ENCODE data around the gene YTHDF2. TPM values are rescaled to one million over a fixed set of nuclear protein-coding genes. Genes with fewer than 3 reads are reported as not detected.

Gene YTHDF2
- total and polyA plus RNA-seq, 9 of the 15 experiments (the other 6 are each of a cell fraction or from before 2014, with no cell fraction given): 41.0 to 111 (median 83.3) TPM

DNA sequence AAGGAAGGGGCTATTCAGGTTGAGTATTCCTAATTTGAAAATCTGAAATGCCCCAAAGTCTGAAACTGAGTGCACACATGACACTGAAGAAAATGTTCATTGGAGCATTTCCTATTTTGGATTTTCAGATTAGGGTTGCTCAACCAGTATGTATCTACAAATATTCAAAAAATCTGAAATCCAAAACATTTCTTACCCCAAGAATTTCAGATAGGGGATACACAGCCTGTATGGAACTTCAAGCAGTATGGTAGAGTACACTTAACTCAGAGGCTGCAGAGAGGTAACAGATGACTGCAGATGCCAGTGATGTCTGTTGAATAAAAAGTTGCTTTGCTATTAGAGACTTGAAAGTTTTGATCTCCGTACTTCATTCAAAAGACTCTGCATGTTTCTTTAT is 19.0 kb downstream of the YTHDF2 start:
- WGBS (ENCODE audit: insufficient coverage, low coverage, missing lambda C conversion rate): 67% methylated on average over 1 of the region's 1 CpG
- H3K27ac ChIP-seq (ENCODE audit: extremely low read depth, low read depth, low read length): no peak overlapping the region
- H4K20me1 ChIP-seq (replicated peaks; ENCODE audit: control insufficient read depth, insufficient read depth, low read length): peaks cover 55% of the 10 kb centered on the region
- H3K27me3 ChIP-seq (ENCODE audit: control insufficient read depth in 2 of 2, insufficient read depth in 2 of 2, low read length in 2 of 2): no peaks in the 10 kb centered on the region
- no peaks in the 10 kb centered on the region for H3K9me3 ChIP-seq (replicated peaks; ENCODE audit: control insufficient read depth, insufficient read depth, low read depth, low read length)
- intact Hi-C loops (cut with micrococcal nuclease): no loop called here
- peaks cover 91% of the 10 kb centered on the region for H3K36me3 ChIP-seq (ENCODE audit: control insufficient read depth, insufficient read depth, low read length)
- H3K4me3 ChIP-seq: no peak overlapping the region
- peaks cover 5 to 23% of the 10 kb centered on the region in 2 experiments; a peak in 4 of 5 replicates for H3K4me1 ChIP-seq (replicated peaks in 1 of 2; ENCODE audit: control insufficient read depth in 2 of 2, insufficient read depth in 2 of 2, low read length in 2 of 2)
- H3K9me1 ChIP-seq (ENCODE audit: control insufficient read depth, insufficient read depth, low read length): no peaks in the 10 kb centered on the region
- DNase-seq (ENCODE audit: extremely low read depth in 1 of 4, low spot score in 3 of 4): no peak
- H3K4me2 ChIP-seq (ENCODE audit: insufficient read depth, low read length): no peak overlapping the region
- in situ Hi-C loops (cut with MboI): no loop called here
- TSS peak; percentile 8 for BruUV-seq (replicated peaks)
- H3K9ac ChIP-seq (ENCODE audit: insufficient read depth in 1 of 2, low read depth in 2 of 2, low read length in 2 of 2): no peak overlapping the region
- H3K79me2 ChIP-seq (ENCODE audit: control insufficient read depth, insufficient read depth, low read length): peaks cover 100% of the 10 kb centered on the region
- peak; percentile 14; the same call in 1 of the 3 replicates for ATAC-seq
- 0 out of 2 replicates have a peak, but pooled peaks have one; percentile 36 for TF ChIP-seq RBFOX2 (IDR thresholded peaks at IDR 0.05; ENCODE audit: low read depth, low read length)
- TF ChIP-seq ZC3H8 (IDR thresholded peaks at IDR 0.05): no peak
- 0 out of 2 replicates have a peak, but pooled peaks have one; percentile 25 for TF ChIP-seq POLR2G (IDR thresholded peaks at IDR 0.05; ENCODE audit: low read depth, low read length)
- no peak for TF ChIP-seq WHSC1 (IDR thresholded peaks at IDR 0.05; ENCODE audit: low read length)
- TF ChIP-seq EZH2 (IDR thresholded peaks at IDR 0.05; ENCODE audit: borderline replicate concordance, low read depth, low read length): no peak
- no peak for TF ChIP-seq RAD21 (CRISPR knock-in tag; conservative IDR thresholded peaks at IDR 0.05 in 1 of 2, IDR thresholded peaks at IDR 0.05 in 1 of 2)
- TF ChIP-seq HCFC1 (IDR thresholded peaks at IDR 0.05; ENCODE audit: low read depth, low read length): no peak
- no peak for TF ChIP-seq FOXM1 (IDR thresholded peaks at IDR 0.05; ENCODE audit: low read depth)
- no peak for TF ChIP-seq FOXM1 (CRISPR knock-in tag; IDR thresholded peaks at IDR 0.05; ENCODE audit: low read depth)
- no peak for TF ChIP-seq JUN (IDR thresholded peaks at IDR 0.05; ENCODE audit: borderline replicate concordance, low read depth, low read length)
- no peak for TF ChIP-seq JUN (CRISPR knock-in tag; IDR thresholded peaks at IDR 0.05; ENCODE audit: borderline replicate concordance)
- TF ChIP-seq SP1 (CRISPR knock-in tag; IDR thresholded peaks at IDR 0.05): 0 out of 2 replicates have a peak, but pooled peaks have one; percentile 23
- no peak for FAIRE-seq
- no peak overlapping the region for H2AFZ ChIP-seq (ENCODE audit: low read depth, low read length)
- ChIA-PET CTCF (ENCODE audit: low intra/inter-chr PET ratio) (interaction anchor here (1.7 kb wide), 1 partner anchor 113 kb away, joined by 8 read pairs; the partner anchor contains the start of gene TAF12), POLR2A (interaction anchor here (0.8 to 3.7 kb wide), 9 partner anchors 10 to 107 kb away, joined by 3 to 26 read pairs (median 6); partner anchors contain the start of genes RNU11 and YTHDF2)
